Muscle of back (tissue), 11 donors: ENCODE results near the gene CNIH4. TPM values are rescaled to one million over a fixed set of nuclear protein-coding genes. Genes with fewer than 3 reads are reported as not detected.
"Not testable (repeated sequence)": the region's sequence is repeated elsewhere in the genome, so short reads cannot be mapped to it uniquely, and the experiment has no call there.

Experiments used
- DNase-seq, 3 donors: peaks; one replicate each; pipeline versions ENCODE4 v3.0.0 to v3.0.0-alpha.2; 2013
- polyA plus RNA-seq, 10 donors: library from polyadenylated mRNA; unstranded; fragments of 120-200 nt; gene quantifications; one replicate each; pipeline ENCODE4 v1.2.1, GENCODE V29; 2013; ENCODE audit not compliant: insufficient read length in 10 of 10

The CNIH4 gene
- polyA plus RNA-seq, 10 donors, result 24.3 to 38.3 (median 31.3) TPM

DNA sequence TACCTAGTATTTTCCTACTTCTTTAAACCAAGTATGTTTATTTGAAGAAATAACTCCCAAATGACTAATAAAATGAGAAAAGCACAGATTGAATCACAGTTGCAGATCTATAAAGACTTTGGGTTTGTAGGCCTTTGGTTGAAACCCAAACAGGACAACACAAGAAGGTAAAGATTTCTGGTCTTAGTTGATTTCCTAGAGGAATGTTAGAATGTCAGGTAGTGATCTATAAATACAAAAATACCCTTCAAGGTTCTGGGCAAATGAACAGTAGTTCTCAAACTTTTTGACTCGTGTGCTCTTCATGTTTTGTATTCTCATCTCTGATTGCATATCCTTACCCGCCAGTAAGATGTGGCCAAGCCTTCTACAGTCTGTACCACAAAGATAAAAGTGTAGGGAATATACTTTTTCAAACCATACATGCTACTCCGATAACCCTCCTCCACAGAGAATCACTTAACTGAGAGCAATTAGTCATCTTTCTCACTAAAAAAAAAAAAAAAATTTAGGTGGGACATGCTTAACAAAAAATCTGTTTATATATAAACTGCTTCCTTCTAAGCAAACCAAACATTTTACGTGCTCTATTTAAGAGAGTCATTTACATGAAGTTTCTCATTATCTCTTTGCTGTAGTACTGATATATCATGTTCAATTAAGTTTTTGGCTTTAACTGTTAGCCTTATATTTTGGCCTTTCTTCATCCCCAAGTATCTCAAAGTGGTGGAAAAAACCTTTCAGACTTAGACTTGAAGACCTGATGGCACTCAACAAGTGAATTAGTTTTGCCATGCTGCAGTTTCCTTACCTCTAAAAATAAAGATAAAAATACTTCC lies 36.0 kb downstream of the CNIH4 start:
- DNase-seq, result no peak

DNA sequence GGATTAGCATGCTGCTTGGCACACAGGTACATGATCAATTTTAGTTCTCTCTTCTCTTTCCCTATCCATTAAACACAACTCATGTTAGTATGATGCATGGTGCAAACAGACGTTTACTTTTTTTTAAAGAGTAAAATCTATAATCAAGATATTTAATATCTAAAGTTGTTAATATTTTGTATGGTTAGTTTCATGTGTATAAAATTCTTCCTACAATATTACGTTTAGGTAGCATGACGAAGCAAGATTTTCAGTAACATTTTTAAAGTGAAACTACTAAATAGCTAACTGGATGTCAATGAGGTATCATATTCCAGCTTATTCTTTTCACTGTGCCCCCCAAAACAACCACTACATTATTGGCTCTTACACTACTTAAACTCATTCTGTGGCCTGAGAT lies 36.6 kb downstream of the CNIH4 start:
- DNase-seq, result no peak

DNA sequence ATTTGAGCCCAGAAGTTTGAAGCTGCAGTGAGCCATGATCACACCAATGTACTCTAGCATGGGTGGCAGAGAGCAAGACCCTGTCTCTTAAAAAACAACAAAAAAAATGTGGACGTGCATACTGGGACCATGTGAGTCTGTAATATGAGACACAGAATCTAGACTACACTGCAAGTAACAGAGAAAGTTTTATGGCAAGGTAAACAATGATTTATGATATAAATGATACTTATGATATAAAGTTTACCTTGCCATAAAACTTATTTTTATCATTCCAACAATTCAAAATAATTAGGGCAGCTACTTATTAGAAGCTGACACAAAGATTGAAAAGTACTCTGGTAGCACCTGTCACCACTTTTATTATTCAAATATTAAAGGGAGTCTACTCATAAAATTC lies 43.2 kb downstream of the CNIH4 start:
- no peak for DNase-seq

DNA sequence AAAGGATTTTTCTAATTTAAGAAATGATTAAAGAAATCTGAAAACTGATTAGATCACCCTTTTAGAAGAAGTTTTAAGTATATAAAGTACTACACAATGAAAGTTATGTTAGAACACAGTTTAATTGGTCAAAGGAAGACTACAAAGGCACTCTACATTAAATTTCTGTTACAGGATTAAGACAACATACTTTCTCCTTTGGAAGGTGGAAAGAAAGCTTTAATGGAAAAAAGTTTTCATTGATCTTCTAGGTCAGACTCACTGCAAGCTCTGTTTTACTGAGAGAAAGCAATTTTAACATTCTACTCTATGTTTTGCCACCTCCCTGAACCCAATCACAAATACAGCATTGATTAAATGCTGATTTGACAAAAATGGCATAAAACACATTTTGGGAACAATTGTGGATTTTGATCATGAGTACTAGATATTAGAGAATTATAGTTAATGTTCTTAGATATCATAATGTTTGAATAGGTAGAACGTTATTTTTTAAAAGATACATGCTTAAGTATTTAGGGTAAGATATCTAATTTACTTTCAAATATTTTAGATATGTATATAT lies 45.9 kb downstream of the CNIH4 start:
- DNase-seq, result no peak

DNA sequence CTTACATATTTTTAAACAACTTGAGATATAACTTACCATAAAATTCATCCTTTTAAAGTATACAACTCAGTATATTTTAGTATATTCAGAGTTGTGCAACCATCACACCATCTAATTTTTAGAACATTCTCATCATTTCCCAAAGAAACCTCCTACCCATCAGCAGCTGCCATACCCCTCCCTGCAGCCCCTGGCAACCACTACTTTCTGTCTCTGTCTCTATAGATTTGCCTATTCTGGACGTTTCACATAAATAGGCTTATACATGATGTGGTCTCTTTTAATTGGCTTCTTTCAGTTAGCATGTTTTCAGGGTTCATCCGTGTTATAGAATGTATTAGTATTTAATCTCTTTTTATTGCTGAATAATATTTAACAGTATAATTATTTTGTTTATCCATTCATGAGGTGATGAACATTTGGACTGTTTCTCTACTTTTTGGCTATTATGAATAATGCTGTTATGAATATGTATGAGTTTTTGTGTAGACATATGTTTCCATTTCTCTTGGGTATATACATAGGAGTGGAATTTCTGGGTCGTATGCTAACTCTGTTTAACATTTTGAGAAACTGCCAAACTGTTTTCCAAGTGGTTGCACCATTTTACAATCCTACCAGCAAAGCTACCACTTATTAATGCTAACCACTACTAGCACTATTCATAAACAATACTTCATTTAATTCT lies 48.4 kb downstream of the CNIH4 start:
- no peak for DNase-seq

DNA sequence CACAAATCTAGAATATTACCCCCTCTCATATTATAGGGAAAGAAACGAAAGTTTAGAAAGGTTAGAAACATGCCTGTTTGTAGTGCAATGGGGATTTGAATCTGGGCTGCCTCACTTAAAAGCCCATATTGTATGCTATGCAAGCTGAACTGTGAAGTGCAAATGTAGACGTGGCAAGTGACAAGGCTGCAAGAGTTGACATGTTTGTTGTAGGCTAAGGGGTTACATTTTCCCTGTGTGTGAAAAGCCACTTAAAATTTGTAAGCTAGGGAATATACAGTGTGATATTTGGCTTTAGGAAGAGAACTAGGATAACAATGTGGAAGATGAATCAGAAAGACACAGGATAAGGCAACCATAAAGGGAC lies 48.9 kb downstream of the CNIH4 start:
- DNase-seq, result no peak

DNA sequence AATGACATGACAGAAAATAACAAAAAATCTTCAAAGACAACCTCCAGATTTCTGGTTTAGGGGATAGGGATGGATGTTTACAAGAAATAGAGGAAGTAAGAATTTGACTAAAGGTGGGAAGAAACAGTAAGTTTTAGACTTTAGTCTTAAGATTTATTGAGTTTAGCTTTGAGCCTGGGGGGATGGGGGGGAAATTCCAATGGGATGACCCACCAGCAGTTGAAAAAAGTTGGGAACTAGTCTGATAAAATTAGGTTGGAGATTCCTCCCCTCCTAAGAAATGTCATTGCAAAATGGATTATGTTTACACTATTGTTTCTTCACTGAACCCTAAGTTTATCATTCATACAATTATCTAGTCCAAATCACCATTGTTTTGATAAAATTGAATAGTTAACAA lies 49.5 kb downstream of the CNIH4 start:
- DNase-seq, result no peak

DNA sequence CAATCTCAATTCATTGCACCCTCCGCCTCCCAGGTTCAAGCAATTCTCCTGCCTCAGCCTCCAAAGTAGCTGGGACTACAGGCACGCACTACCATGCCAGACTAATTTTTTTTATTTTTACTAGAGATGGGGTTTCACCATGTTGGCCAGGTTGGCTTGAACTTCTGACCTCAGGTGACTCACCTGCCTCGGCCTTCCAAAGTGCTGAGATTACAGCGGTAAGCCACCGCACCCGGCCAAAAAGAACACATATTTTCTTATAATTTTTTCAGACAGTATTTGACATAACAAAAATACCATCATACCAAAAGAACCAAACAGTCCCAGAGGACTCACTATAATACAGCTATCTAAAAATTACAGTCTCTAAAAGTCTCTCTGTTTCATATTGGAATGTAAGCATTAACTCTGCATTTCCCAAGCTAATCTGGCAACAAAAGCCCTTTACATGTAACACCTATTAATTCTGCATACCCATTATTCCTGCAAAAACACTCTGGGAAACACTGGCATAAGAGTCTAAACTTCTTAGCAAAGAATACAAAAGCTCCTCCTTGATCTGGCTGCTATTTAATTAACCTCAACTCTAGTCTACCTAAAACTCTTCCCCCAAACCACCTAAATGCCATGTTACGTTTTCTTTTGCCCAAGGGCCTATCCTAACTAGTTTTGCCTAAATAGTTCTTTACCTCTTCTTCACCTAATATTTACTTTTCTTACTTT lies 51.1 kb downstream of the CNIH4 start:
- DNase-seq, result no peak

DNA sequence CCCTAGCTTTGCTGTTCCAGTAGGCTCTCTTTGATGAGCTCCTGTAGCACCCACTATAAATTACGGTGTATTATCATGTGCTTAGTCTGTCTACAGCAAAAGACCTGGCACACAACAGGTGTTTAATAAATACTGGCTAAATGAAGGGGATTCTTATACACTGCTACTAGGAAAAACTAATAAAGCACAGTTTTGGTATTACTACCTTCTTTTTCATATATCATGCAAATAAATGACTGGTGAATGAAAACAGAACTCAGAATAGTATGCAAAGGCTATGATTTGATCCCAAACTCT lies 51.6 kb downstream of the CNIH4 start:
- no peak for DNase-seq

DNA sequence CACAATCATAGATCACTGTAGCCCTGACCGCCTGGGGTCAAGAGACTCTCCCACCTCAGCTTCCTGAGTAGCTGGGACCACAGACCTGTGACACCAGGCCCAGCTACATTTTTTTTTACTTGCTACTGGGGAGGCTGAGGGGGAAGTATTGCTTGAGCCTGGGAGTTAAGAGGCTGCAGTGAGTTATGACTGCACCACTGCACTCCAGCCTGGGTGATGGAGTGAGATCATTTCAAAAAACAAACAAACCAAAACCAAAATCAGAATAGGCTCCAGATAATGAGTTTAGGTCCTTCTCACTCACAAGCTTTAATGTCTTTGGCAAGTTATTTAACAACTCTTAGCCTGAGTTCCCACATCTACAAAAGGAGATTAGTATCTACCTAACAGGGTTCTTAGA lies 55.1 kb downstream of the CNIH4 start:
- no peak for DNase-seq

DNA sequence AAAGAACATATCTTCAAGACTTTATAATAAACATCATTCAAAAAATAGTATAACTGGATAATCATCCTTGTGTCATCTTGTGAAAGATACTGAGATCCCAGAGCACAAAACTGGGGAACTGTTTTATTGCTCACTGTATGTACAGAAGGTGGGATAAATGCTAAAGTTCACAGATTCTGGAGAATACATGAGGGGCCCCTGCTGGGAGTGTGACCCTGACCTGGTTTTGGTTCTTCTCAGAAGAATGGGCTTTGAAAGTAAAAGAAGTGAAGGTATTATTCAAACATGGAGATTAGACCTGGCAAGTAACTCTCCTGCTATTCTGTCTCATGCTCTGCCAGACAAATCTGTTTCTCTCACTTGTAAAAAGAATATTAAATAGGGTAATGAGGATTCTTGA lies 63.4 kb downstream of the CNIH4 start:
- no peak for DNase-seq

DNA sequence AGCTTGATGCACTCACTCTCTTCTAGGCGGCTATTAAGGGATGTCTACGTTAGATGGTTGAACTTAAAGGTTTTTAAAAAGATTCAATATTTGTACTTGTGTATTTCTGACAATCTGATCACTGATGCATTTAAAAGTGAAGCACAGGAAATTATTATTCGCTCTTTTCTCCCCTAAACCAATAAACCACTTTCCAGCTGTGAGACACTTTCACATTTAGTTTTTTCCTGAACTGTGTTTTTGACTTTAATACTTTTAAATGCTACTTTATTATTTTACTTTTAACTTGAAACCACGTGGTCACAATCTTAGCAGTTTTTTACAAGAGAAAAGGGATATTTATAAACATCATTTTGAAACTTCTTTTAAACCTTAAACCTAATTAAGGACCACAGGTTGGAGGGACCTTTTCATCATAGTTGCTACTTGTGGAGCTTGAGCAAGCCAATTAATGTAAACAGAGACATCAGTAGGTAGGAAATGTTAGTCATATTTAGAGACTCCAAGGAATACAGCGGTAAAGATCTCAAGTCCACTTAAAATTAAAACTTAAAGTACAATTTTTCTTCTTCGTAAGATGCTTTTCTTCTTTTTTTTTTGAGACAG lies 68.7 kb downstream of the CNIH4 start:
- no peak for DNase-seq

DNA sequence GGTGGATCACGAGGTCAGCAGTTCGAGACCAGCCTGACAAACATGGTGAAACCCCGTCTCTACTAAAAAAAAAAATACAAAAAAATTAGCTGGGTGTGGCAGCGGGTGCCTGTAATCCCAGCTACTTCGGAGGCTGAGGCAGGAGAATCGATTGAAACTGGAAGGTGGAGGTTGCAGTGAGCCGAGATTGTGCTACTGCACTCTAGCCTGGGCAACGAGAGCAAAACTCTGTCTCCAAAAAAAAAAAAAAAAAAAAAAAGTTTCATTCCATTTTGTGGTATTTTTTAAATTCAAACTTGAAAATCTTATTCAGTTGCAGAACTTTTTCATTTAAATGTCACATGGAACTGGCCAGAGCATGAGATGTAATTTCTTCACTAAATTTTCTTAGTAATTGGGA lies 70.2 kb downstream of the CNIH4 start:
- not testable (repeated sequence) for DNase-seq

DNA sequence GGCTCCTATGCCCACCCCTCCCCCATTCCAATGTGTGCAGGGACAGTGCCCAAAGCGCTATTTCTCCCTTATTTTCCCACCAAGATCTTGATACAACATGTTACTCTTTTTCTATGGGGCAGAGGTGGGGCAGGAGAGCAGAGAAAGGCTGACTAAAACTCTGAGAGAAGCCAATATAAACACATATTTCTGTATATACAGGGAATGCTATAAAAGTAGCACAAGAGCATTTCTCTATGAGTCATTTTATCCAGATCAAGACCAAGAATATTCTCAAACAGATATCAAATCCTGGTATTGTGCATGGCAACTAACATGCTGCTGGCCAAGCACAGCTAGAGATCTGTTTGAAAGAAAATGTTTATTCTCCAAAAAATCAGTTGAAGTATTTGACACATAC lies 70.7 kb downstream of the CNIH4 start:
- peak in 1 of 3 donors; percentile 45 for DNase-seq

DNA sequence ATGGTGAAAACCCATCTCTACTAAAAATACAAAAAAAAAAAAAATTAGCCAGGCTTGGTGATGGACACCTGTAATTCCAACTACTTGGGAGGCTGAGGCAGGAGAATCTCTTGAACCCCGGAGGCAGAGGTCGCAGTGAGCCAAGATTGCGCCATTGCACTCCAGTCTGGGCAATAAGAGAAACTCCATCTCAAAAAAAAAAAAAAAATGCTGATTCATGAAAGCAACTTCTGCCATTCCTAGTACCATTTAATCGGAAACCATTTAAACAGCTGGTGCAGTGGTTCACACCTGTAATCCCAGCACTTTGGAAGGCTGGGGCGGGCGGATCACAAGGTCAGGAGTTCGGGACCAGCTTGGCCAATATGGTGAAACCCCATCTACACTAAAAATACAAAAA lies 72.0 kb downstream of the CNIH4 start:
- not testable (repeated sequence) for DNase-seq

Other genes starting within 250 kb of the CNIH4 start
- gene FBXO28, start 242.8 kb upstream of the CNIH4 start, polyA plus RNA-seq, result 10 to 100 TPM; 13.6 to 22.7 (median 19.3) TPM
- 10 to 100 TPM; 39.0 to 77.1 (median 48.8) TPM for gene DEGS1, start 173.6 kb upstream of the CNIH4 start, polyA plus RNA-seq
- 10 to 100 TPM; 13.7 to 31.1 (median 22.4) TPM for gene NVL, start 26.7 kb upstream of the CNIH4 start, polyA plus RNA-seq
- gene WDR26, start 77.9 kb downstream of the CNIH4 start, polyA plus RNA-seq, result 10 to 100 TPM; 57.6 to 77.5 (median 69.2) TPM